GM19238 (cell line): Measurements from ENCODE around the gene SMTNL2.
"Not testable (repeated sequence)": the region's sequence is repeated elsewhere in the genome, so short reads cannot be mapped to it uniquely, and the experiment has no call there.

ENCODE experiments used
- DNase-seq: peaks from one replicate; pipeline ENCODE4 v3.0.0; 2011; ENCODE audit warnings: low spot score; ENCODE audit not compliant: insufficient read length

The SMTNL2 gene

GRCh38 chr17:4632581-4632920, 48.2 kb downstream of the SMTNL2 start:
- no peak for DNase-seq

GRCh38 chr17:4633643-4634042, 49.3 kb downstream of the SMTNL2 start:
- no peak for DNase-seq

GRCh38 chr17:4634976-4635375, 50.6 kb downstream of the SMTNL2 start:
- DNase-seq: no peak

- peak; percentile 31 for DNase-seq
Observed at GRCh38 chr17:4635823-4636375, 51.6 kb downstream of the SMTNL2 start.

- DNase-seq: no peak
Observed at GRCh38 chr17:4636474-4637100, 52.3 kb downstream of the SMTNL2 start.

- DNase-seq: not testable (repeated sequence)
Observed at GRCh38 chr17:4638766-4639165, 54.4 kb downstream of the SMTNL2 start.

GRCh38 chr17:4639301-4640059, 55.2 kb downstream of the SMTNL2 start:
- DNase-seq: not testable (repeated sequence)

GRCh38 chr17:4640569-4641188, 56.4 kb downstream of the SMTNL2 start:
- DNase-seq: not testable (repeated sequence)

- DNase-seq: no peak
Observed at GRCh38 chr17:4641297-4642195, 57.2 kb downstream of the SMTNL2 start, which contains the start of gene ALOX15. TSS of gene ALOX15 (minus strand) at chr17:4641678. CDS start at chr17:4641651, 27 bp downstream.

GRCh38 chr17:4642286-4642685, 58.0 kb downstream of the SMTNL2 start:
- no peak for DNase-seq

GRCh38 chr17:4643676-4644075, 59.3 kb downstream of the SMTNL2 start:
- DNase-seq: no peak

- DNase-seq: no peak
Observed at GRCh38 chr17:4645642-4646041, 61.3 kb downstream of the SMTNL2 start.

GRCh38 chr17:4648741-4649140, 64.4 kb downstream of the SMTNL2 start:
- no peak for DNase-seq

GRCh38 chr17:4652997-4653396, 68.7 kb downstream of the SMTNL2 start:
- DNase-seq: no peak

- DNase-seq: not testable (repeated sequence)
Observed at GRCh38 chr17:4655933-4656332, 71.6 kb downstream of the SMTNL2 start.

GRCh38 chr17:4657678-4658077, 73.3 kb downstream of the SMTNL2 start:
- no peak for DNase-seq
